Activated naive CD4-positive, alpha-beta T cell treated with anti-CD3 and anti-CD28 coated beads, Interleukin-2, amount 50 U/mL, for 24 hours (primary cell): ENCODE results near the gene MAP3K6.

ENCODE experiments used
- H3K27ac Mint-ChIP-seq: one replicate; pipeline ENCODE4 v1.8.0; 2021; ENCODE audit warnings: mild to moderate bottlenecking, mixed read lengths
- H3K27me3 Mint-ChIP-seq: one replicate; pipeline ENCODE4 v1.8.0; 2021; ENCODE audit warnings: mixed read lengths
- H3K36me3 Mint-ChIP-seq: one replicate; pipeline ENCODE4 v1.8.0; 2021; ENCODE audit warnings: mixed read lengths
- H3K4me1 Mint-ChIP-seq: one replicate; pipeline ENCODE4 v1.8.0; 2021; ENCODE audit warnings: mixed read lengths
- H3K4me3 Mint-ChIP-seq: one replicate; pipeline ENCODE4 v1.8.0; 2021; ENCODE audit warnings: mild to moderate bottlenecking, mixed read lengths
- H3K9me3 Mint-ChIP-seq: one replicate; pipeline ENCODE4 v1.8.0; 2021; ENCODE audit warnings: mixed read lengths

MAP3K6 gene

GRCh38 chr1:27342778-27343638 lies 23.8 kb downstream of the MAP3K6 start:
- peak overlapping the region; percentile 83 for H3K4me3 Mint-ChIP-seq
- H3K36me3 Mint-ChIP-seq, result no peaks in the 10 kb centered on the region
- no peaks in the 10 kb centered on the region for H3K9me3 Mint-ChIP-seq
- no peaks in the 10 kb centered on the region for H3K27me3 Mint-ChIP-seq
- H3K4me1 Mint-ChIP-seq, result peaks cover 66% of the 10 kb centered on the region
- H3K27ac Mint-ChIP-seq, result peak overlapping the region; percentile 78

- Mint-ChIP-seq H3K4me1 (peaks cover 63% of the 10 kb centered on the region), H3K36me3 (no peaks in the 10 kb centered on the region), H3K27ac (peak overlapping the region; percentile 78), H3K9me3 (no peaks in the 10 kb centered on the region), H3K4me3 (peak overlapping the region; percentile 83), H3K27me3 (no peaks in the 10 kb centered on the region)
Observed at GRCh38 chr1:27342391-27342777, 24.4 kb downstream of the MAP3K6 start.

GRCh38 chr1:27341525-27342252 lies 25.1 kb downstream of the MAP3K6 start, which contains the start of gene SYTL1:
Gene SYTL1, plus strand, starts transcription at chr1:27342022. Its CDS starts 3,313 bp downstream, at chr1:27345335.
- Mint-ChIP-seq H3K4me1 (peaks cover 63% of the 10 kb centered on the region), H3K9me3 (no peaks in the 10 kb centered on the region), H3K27me3 (no peaks in the 10 kb centered on the region), H3K27ac (peak within 1 kb of the TSS; percentile 78), H3K4me3 (peak within 1 kb of the TSS; percentile 83), H3K36me3 (peaks cover under 1% of the 10 kb centered on the region)

GRCh38 chr1:27339213-27339612 lies 27.5 kb downstream of the MAP3K6 start:
- Mint-ChIP-seq H3K36me3 (peaks cover 1% of the 10 kb centered on the region), H3K4me1 (peaks cover 53% of the 10 kb centered on the region), H3K27me3 (no peaks in the 10 kb centered on the region), H3K27ac (peak overlapping the region; percentile 2), H3K9me3 (no peaks in the 10 kb centered on the region), H3K4me3 (no peak overlapping the region)

- H3K36me3 Mint-ChIP-seq, result peaks cover 1% of the 10 kb centered on the region
- H3K27me3 Mint-ChIP-seq, result no peaks in the 10 kb centered on the region
- H3K27ac Mint-ChIP-seq, result peak overlapping the region; percentile 30
- H3K4me3 Mint-ChIP-seq, result no peak overlapping the region
- H3K4me1 Mint-ChIP-seq, result peaks cover 48% of the 10 kb centered on the region
- no peaks in the 10 kb centered on the region for H3K9me3 Mint-ChIP-seq
Observed at GRCh38 chr1:27338751-27339150, 28.0 kb downstream of the MAP3K6 start.

- H3K4me1 Mint-ChIP-seq, result peaks cover 45% of the 10 kb centered on the region
- H3K9me3 Mint-ChIP-seq, result no peaks in the 10 kb centered on the region
- H3K27me3 Mint-ChIP-seq, result no peaks in the 10 kb centered on the region
- peaks cover 1% of the 10 kb centered on the region for H3K36me3 Mint-ChIP-seq
- H3K27ac Mint-ChIP-seq, result no peak overlapping the region
- H3K4me3 Mint-ChIP-seq, result no peak overlapping the region
Observed at GRCh38 chr1:27336756-27337155, 30.0 kb downstream of the MAP3K6 start.

GRCh38 chr1:27335506-27336422 lies 31.0 kb downstream of the MAP3K6 start:
- peaks cover 40% of the 10 kb centered on the region for H3K4me1 Mint-ChIP-seq
- no peak overlapping the region for H3K27ac Mint-ChIP-seq
- peaks cover 1% of the 10 kb centered on the region for H3K36me3 Mint-ChIP-seq
- H3K4me3 Mint-ChIP-seq, result no peak overlapping the region
- no peaks in the 10 kb centered on the region for H3K9me3 Mint-ChIP-seq
- no peaks in the 10 kb centered on the region for H3K27me3 Mint-ChIP-seq

- no peaks in the 10 kb centered on the region for H3K9me3 Mint-ChIP-seq
- no peak overlapping the region for H3K4me3 Mint-ChIP-seq
- peak overlapping the region; percentile 46 for H3K27ac Mint-ChIP-seq
- H3K36me3 Mint-ChIP-seq, result peaks cover 1% of the 10 kb centered on the region
- H3K4me1 Mint-ChIP-seq, result peaks cover 34% of the 10 kb centered on the region
- H3K27me3 Mint-ChIP-seq, result no peaks in the 10 kb centered on the region
Observed at GRCh38 chr1:27333717-27334279, 33.0 kb downstream of the MAP3K6 start.

- no peak overlapping the region for H3K27ac Mint-ChIP-seq
- H3K27me3 Mint-ChIP-seq, result no peaks in the 10 kb centered on the region
- H3K4me3 Mint-ChIP-seq, result no peak overlapping the region
- H3K4me1 Mint-ChIP-seq, result peaks cover 40% of the 10 kb centered on the region
- H3K9me3 Mint-ChIP-seq, result no peaks in the 10 kb centered on the region
- H3K36me3 Mint-ChIP-seq, result peaks cover 1% of the 10 kb centered on the region
Observed at GRCh38 chr1:27332536-27333281, 34.1 kb downstream of the MAP3K6 start.

- H3K27me3 Mint-ChIP-seq, result no peaks in the 10 kb centered on the region
- H3K27ac Mint-ChIP-seq, result no peak overlapping the region
- no peaks in the 10 kb centered on the region for H3K9me3 Mint-ChIP-seq
- H3K36me3 Mint-ChIP-seq, result peaks cover 1% of the 10 kb centered on the region
- no peak overlapping the region for H3K4me3 Mint-ChIP-seq
- H3K4me1 Mint-ChIP-seq, result peaks cover 43% of the 10 kb centered on the region
Observed at GRCh38 chr1:27331922-27332321, 34.8 kb downstream of the MAP3K6 start.

GRCh38 chr1:27331426-27331825 lies 35.3 kb downstream of the MAP3K6 start:
- no peak overlapping the region for H3K27ac Mint-ChIP-seq
- no peaks in the 10 kb centered on the region for H3K27me3 Mint-ChIP-seq
- H3K9me3 Mint-ChIP-seq, result no peaks in the 10 kb centered on the region
- H3K36me3 Mint-ChIP-seq, result no peaks in the 10 kb centered on the region
- peaks cover 48% of the 10 kb centered on the region for H3K4me1 Mint-ChIP-seq
- H3K4me3 Mint-ChIP-seq, result no peak overlapping the region

GRCh38 chr1:27330786-27331185 lies 36.0 kb downstream of the MAP3K6 start:
- Mint-ChIP-seq H3K36me3 (no peaks in the 10 kb centered on the region), H3K27me3 (no peaks in the 10 kb centered on the region), H3K4me1 (peaks cover 55% of the 10 kb centered on the region), H3K4me3 (no peak overlapping the region), H3K9me3 (no peaks in the 10 kb centered on the region), H3K27ac (no peak overlapping the region)

GRCh38 chr1:27327964-27328363 lies 38.8 kb downstream of the MAP3K6 start:
- H3K27ac Mint-ChIP-seq, result no peak overlapping the region

GRCh38 chr1:27325286-27325685 lies 41.5 kb downstream of the MAP3K6 start:
- Mint-ChIP-seq H3K27me3 (no peaks in the 10 kb centered on the region), H3K27ac (no peak overlapping the region), H3K36me3 (peaks cover 5% of the 10 kb centered on the region), H3K9me3 (no peaks in the 10 kb centered on the region), H3K4me3 (no peak overlapping the region), H3K4me1 (peaks cover 66% of the 10 kb centered on the region)

More at GRCh38 chr1:27327964-27328363, 38.8 kb downstream of the MAP3K6 start:
- H3K9me3 Mint-ChIP-seq, result no peaks in the 10 kb centered on the region
- peaks cover 5% of the 10 kb centered on the region for H3K36me3 Mint-ChIP-seq
- peaks cover 75% of the 10 kb centered on the region for H3K4me1 Mint-ChIP-seq
- H3K27me3 Mint-ChIP-seq, result no peaks in the 10 kb centered on the region
- no peak overlapping the region for H3K4me3 Mint-ChIP-seq
